ENCODE results near the gene ATP11A. TPM values are rescaled to one million over a fixed set of nuclear protein-coding genes. Genes with fewer than 3 reads are reported as not detected.
A peak's percentile ranks its signal among the peaks of the same experiment; 100 is the strongest.
"Not testable (repeated sequence)": the region's sequence is repeated elsewhere in the genome, so short reads cannot be mapped to it uniquely, and the experiment has no call there.

ATP11A gene
- total RNA-seq, 1 donor from 2014 or later, result 75.6 TPM

DNA sequence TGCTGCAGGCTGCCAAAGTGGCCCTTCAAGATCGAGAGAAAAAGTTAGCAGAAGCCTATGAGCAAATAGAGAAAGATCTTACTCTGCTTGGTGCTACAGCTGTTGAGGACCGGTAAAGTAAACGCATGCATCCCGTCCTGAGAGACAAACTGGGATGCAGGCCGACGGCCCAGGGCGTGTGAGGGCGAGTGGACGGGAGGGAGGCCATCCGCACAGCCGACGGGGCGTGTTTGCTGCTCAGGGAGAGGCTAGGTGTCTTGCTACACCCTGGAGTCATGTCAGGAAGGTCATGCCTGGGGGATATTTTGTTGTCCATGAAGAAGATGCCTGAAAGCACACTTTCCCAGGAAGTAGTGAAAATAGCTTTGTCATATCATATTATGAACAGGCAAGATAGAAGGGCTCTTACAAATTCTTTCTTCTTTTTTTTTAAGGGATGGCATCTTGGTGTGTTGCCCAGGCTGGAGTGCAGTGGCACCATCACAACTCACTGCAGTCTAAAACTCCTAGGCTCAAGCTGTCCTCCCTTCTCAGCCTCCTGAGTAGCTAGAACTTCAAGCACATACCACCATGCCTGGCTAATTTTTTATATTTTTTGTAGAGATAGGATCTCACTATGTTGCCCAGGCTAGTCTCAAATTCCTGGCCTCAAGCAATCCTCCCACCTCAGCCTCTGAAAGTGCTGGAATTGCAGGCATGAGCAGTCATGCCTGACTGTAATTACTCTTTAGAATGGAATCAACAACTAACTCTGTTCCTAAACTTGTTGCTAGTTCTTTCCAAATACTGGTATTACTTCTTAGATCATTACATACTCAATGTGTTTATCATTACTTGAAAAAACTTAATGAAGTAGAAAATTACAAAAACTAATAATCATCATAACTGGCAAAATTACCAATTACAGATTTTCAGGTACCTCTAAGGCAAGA lies 161.5 kb downstream of the ATP11A start:
- intact Hi-C loops (cut with DNase I), result no loop called here
- ATAC-seq (no peak), DNase-seq (ENCODE audit: low spot score) (no peak)

GRCh38 chr13:112852392-112852791 lies 162.6 kb downstream of the ATP11A start:
- ATAC-seq, result no peak
- intact Hi-C loops (cut with DNase I), result no loop called here

GRCh38 chr13:112852808-112853207 lies 163.0 kb downstream of the ATP11A start:
- intact Hi-C loops (cut with DNase I), result no loop called here
- ATAC-seq, result no peak
- no peak for DNase-seq (ENCODE audit: low spot score)

More at GRCh38 chr13:112852392-112852791, 162.6 kb downstream of the ATP11A start:
- DNase-seq (ENCODE audit: low spot score), result no peak

DNA sequence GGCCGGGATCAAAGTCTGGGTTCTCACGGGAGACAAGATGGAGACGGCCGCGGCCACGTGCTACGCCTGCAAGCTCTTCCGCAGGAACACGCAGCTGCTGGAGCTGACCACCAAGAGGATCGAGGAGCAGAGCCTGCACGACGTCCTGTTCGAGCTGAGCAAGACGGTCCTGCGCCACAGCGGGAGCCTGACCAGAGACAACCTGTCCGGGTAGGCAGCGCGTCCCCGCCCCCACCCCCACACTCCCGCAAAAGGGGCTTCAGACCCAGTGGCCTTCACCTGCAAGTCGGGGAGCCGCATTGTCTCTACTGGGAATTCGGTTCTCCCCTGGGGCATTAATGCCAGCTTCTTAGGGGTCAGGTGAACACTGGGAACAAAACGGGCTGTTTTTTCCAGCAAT lies 164.5 kb downstream of the ATP11A start:
- DNase-seq (ENCODE audit: low spot score) (no peak), ATAC-seq (no peak)
- intact Hi-C loops (cut with DNase I), result no loop called here

DNA sequence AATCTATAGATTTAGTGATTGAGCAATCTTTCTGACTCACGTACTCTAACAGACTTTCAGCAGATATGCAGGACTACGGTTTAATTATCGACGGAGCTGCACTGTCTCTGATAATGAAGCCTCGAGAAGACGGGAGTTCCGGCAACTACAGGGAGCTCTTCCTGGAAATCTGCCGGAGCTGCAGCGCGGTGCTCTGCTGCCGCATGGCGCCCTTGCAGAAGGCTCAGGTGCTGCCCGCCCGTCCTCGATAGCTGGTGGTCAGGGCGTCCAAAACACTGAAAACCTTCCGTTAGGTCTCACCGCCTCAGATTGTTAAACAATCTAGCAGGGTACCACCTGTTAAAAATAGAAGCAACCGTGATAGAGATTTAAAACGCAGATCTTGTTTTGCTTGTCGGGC lies 166.0 kb downstream of the ATP11A start:
- DNase-seq (ENCODE audit: low spot score), result no peak
- intact Hi-C loops (cut with DNase I), result no loop called here
- no peak for ATAC-seq

GRCh38 chr13:112857914-112858490 lies 168.2 kb downstream of the ATP11A start:
- DNase-seq (ENCODE audit: low spot score) (no peak), ATAC-seq (no peak)
- intact Hi-C loops (cut with DNase I), result no loop called here

DNA sequence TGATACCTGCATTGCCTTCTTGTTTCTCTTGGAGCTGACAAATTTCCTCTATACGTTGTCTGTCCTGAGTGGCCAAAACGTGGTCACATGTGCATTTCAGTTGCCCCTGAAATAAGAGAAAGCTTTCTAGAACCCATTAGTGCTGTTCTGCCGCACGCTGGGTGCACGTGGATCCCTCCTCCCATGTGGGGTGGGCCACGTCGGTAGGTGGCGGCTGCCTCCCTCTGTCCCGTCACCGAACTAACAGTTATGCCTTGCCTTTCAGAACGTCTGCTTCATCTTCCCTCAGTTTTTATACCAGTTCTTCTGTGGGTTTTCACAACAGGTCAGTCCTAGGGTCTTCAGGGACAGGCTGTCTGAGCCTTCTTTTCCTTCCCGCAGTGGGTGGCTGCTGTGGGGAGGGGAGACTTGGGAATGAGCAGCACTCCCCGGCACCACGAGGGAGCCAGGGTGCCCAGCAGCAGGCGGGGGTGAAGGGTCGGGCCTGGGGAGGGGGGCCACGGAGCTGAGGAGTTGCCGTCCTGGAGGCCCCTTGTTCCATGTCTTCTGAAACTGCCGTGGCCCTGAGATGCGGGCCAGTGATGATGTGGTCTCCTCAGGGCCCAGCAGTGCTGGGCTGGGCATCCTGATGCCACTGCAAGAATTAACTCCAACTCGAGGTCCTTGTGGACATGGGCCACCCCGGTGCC lies 169.4 kb downstream of the ATP11A start:
- ATAC-seq, result peak; percentile 41
- no peak for DNase-seq (ENCODE audit: low spot score)
- intact Hi-C loops (cut with DNase I), result no loop called here

- DNase-seq (ENCODE audit: low spot score) (no peak), ATAC-seq (peak; percentile 57)
- intact Hi-C loops (cut with DNase I), result no loop called here
These were observed 170.0 kb downstream of the ATP11A start for GRCh38 chr13:112859817-112860190.

DNA sequence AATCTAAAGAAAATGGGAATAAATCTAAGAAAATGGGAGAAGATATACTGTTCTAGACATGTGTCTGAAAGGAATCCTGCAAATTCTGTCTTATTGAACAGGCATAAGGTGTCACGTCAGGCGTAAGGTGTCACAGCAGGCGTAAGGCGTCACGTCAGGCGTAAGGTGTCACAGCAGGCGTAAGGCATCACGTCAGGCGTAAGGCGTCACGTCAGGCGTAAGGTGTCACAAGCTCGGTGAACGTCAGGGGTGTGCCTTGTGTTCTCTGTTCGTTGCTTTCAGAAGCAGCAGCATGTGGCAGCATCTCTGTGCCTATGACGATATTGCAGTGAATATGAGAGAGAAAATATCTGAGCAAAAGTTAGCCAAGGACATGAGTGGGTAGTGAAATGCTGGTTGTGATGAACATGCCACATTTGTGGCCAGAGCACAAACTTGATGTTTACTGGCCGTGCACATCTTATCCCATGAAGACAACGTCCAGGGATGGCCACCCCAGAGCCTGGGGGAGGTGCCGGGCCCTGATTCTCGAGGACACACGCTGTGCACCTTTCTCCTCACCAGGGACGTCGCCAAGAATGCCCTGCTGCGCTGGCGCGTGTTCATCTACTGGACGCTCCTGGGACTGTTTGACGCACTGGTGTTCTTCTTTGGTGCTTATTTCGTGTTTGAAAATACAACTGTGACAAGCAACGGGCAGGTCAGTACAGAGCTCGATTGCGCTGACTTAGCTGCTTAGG lies 172.2 kb downstream of the ATP11A start:
- ATAC-seq, result no peak
- intact Hi-C loops (cut with DNase I), result no loop called here
- DNase-seq (ENCODE audit: low spot score), result peak; percentile 54

DNA sequence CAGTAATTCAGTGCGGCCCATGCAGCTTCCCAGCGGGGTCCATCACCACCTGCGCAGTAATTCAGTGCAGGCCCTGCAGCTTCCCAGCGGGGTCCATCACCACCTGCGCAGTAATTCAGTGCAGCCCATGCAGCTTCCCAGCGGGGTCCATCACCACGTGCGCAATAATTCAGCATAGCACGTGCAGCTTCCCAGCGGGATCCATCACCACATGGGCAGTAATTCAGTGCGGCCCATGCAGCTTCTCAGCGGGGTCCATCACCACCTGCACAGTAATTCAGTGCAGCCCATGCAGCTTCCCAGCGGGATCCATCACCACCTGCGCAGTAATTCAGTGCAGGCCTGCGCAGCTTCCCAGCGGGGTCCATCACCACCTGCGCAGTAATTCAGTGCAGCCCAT lies 173.5 kb downstream of the ATP11A start:
- ATAC-seq; intact Hi-C loops (cut with DNase I): not testable (repeated sequence)
- DNase-seq (ENCODE audit: low spot score), result peak; percentile 23

- intact Hi-C loops (cut with DNase I); DNase-seq (ENCODE audit: low spot score); ATAC-seq: not testable (repeated sequence)
These were observed 175.6 kb downstream of the ATP11A start for GRCh38 chr13:112865478-112865877.

GRCh38 chr13:112867301-112867711 lies 177.5 kb downstream of the ATP11A start:
- intact Hi-C loops (cut with DNase I), result no loop called here
- ATAC-seq (no peak), DNase-seq (ENCODE audit: low spot score) (peak; percentile 35)

- intact Hi-C loops (cut with DNase I), result no loop called here
- ATAC-seq, result no peak
- DNase-seq (ENCODE audit: low spot score), result peak; percentile 31
These were observed 178.5 kb downstream of the ATP11A start for GRCh38 chr13:112868308-112868707.

DNA sequence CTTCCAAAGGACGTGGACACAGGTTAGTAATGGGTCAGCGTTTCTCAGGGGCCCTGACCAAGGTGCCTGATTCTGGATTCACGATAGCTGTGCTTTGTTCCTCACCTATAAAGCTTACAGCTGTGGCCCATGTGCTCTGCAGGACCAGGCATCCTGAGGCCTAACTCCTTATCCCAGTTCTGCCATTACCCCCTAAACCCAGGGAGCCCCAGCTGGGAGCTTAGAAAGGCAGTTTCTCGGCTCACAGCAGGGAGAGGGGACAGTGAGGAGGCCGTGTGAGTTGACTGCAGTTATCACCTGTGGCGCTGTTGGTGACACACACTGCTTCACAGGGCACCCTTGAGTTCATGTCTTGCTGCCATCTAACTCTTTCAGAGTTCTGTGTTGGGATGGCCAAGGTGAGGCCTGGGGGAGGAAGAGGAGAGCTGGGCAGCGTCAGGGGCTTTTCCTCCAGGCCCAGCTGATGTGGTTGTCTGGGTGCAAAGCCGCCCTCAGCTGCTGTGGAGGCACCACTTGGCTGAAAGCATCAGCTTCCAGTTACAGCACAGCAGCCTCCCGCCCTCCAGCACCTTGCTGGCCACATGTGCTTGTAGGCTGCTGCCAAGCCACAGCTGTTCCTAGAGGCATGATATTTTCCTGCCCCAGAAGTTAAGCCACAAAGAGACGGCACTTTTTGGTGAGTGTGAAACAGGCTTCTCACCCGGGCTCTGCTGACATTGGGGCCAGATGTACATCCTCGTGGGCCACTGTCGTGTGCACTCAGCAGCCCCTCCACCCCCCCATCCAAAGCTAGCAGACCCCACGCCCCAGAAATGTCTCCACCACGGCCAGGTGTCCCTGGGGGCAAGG lies 179.6 kb downstream of the ATP11A start:
- ATAC-seq (no peak), DNase-seq (ENCODE audit: low spot score) (peak; percentile 37)
- intact Hi-C loops (cut with DNase I), result loop anchor here (10.0 kb wide), 1 partner anchor 225 kb away; no protein-coding TSS in a partner anchor

- DNase-seq (ENCODE audit: low spot score), result no peak
- ATAC-seq, result no peak
- intact Hi-C loops (cut with DNase I), result loop anchor here (10.0 kb wide), 1 partner anchor 225 kb away; no protein-coding TSS in a partner anchor
These were observed 180.2 kb downstream of the ATP11A start for GRCh38 chr13:112870051-112870331.

- intact Hi-C loops (cut with DNase I), result loop anchor here (10.0 kb wide), 1 partner anchor 226 kb away; no protein-coding TSS in a partner anchor
- DNase-seq (ENCODE audit: low spot score) (peak; percentile 54), ATAC-seq (no peak)
These were observed 181.0 kb downstream of the ATP11A start for GRCh38 chr13:112870737-112871287.

- no peak for ATAC-seq
- peak; percentile 44 for DNase-seq (ENCODE audit: low spot score)
- intact Hi-C loops (cut with DNase I), result loop anchor here (10.0 kb wide), 1 partner anchor 227 kb away; no protein-coding TSS in a partner anchor
These were observed 181.9 kb downstream of the ATP11A start for GRCh38 chr13:112871742-112872141.
